HEK293 (cell line): ENCODE measurements around the gene TRIP10.

Experiments used
- CTCF ChIA-PET: fragments of 350-600 bp; formaldehyde crosslinking; extraction: SDS; loops from one replicate; lab custom pipeline; 2021; ENCODE audit warnings: antibody characterized with exemption; lab: Yijun Ruan, JAX
- POLR2A ChIA-PET: fragments of 300-600 bp; formaldehyde crosslinking; extraction: SDS; loops from one replicate; lab custom pipeline; 2020; ENCODE audit warnings: antibody characterized with exemption, inconsistent platforms; lab: Yijun Ruan, JAX
- H3K27ac ChIP-seq: fragments of 200-500 bp; sonication (Bioruptor generic); 2 replicates; pipeline ENCODE4 v1.5.1; 2014; ENCODE audit warnings: low read depth, low read length, control low read depth, inconsistent platforms; ENCODE audit errors: extremely low read depth
- H3K36me3 ChIP-seq, 2 experiments: fragments of 200-500 bp in 1 of 2; sonication (Bioruptor generic) in 1 of 2; 1 replicate in 1 of 2; 2 replicates in 1 of 2; pipeline ENCODE4 v1.5.1; 2014 to 2017; ENCODE audit warnings: inconsistent platforms in 2 of 2, low read length in 2 of 2; ENCODE audit not compliant: control insufficient read depth in 2 of 2, insufficient read depth in 1 of 2
- H3K4me1 ChIP-seq: fragments of 200-500 bp; sonication (Bioruptor generic); 2 replicates; pipeline ENCODE4 v1.5.1; 2014; ENCODE audit warnings: mild to moderate bottlenecking, low read length, inconsistent platforms; ENCODE audit not compliant: control insufficient read depth, insufficient read depth
- H3K4me3 ChIP-seq: 2 replicates; pipeline ENCODE4 v1.5.1; 2011; ENCODE audit warnings: low read depth, mild to moderate bottlenecking, control low read depth, low read length, moderate library complexity
- H3K9me3 ChIP-seq: fragments of 200-500 bp; sonication (Bioruptor generic); 2 replicates; pipeline ENCODE4 v1.5.1; 2014; ENCODE audit warnings: low read depth, low read length, inconsistent platforms; ENCODE audit not compliant: control insufficient read depth, insufficient read depth
- BCL11A ChIP-seq: fragments of 450-650 bp; formaldehyde crosslinking; IDR thresholded peaks from 2 replicates; pipeline ENCODE4 v1.5.1; 2016; ENCODE audit warnings: low read depth, missing biosample characterization, missing genetic modification characterization
- SALL2 ChIP-seq: fragments of 450-650 bp; formaldehyde crosslinking; IDR thresholded peaks from 2 replicates; pipeline ENCODE4 v1.5.0; 2017; ENCODE audit warnings: missing biosample characterization, mild to moderate bottlenecking, missing genetic modification characterization, borderline replicate concordance
- ZBTB21 ChIP-seq: fragments of 450-650 bp; formaldehyde crosslinking; IDR thresholded peaks from 2 replicates; pipeline ENCODE4 v1.5.1; 2017; ENCODE audit warnings: missing biosample characterization, missing genetic modification characterization
- ZBTB48 ChIP-seq: fragments of 450-650 bp; formaldehyde crosslinking; IDR thresholded peaks from 2 replicates; pipeline ENCODE4 v1.5.1; 2016; ENCODE audit warnings: missing biosample characterization, missing genetic modification characterization
- ZFHX2 ChIP-seq: fragments of 450-650 bp; formaldehyde crosslinking; conservative IDR thresholded peaks from 2 replicates; pipeline ENCODE4 v1.5.1; 2016; ENCODE audit warnings: missing biosample characterization, missing genetic modification characterization
- ZFP69B ChIP-seq: fragments of 450-650 bp; formaldehyde crosslinking; IDR thresholded peaks from 2 replicates; pipeline ENCODE4 v1.5.1; 2016; ENCODE audit warnings: missing biosample characterization, missing genetic modification characterization
- ZNF174 ChIP-seq: fragments of 450-650 bp; formaldehyde crosslinking; IDR thresholded peaks from 2 replicates; pipeline ENCODE4 v1.5.0; 2017; ENCODE audit warnings: missing biosample characterization, mild to moderate bottlenecking, missing genetic modification characterization
- ZNF274 ChIP-seq, 2 experiments: fragments of 200-500 bp in 1 of 2; fragments of 450-650 bp in 1 of 2; sonication (Bioruptor generic) in 1 of 2; formaldehyde crosslinking in 1 of 2; IDR thresholded peaks; 2 replicates each; pipeline versions ENCODE4 v1.5.1 to v1.6.1; 2014 to 2016; ENCODE audit warnings: borderline replicate concordance in 1 of 2, inconsistent platforms in 1 of 2, low read length in 1 of 2, missing biosample characterization in 1 of 2, missing genetic modification characterization in 1 of 2
- ZNF366 ChIP-seq: fragments of 450-650 bp; formaldehyde crosslinking; conservative IDR thresholded peaks from 2 replicates; pipeline ENCODE4 v1.5.1; 2016; ENCODE audit warnings: missing biosample characterization, missing genetic modification characterization
- ZNF404 ChIP-seq: fragments of 450-650 bp; formaldehyde crosslinking; IDR thresholded peaks from 2 replicates; pipeline ENCODE4 v1.5.1; 2017; ENCODE audit warnings: missing biosample characterization, missing genetic modification characterization
- ZNF423 ChIP-seq: fragments of 450-650 bp; formaldehyde crosslinking; IDR thresholded peaks from 2 replicates; pipeline ENCODE4 v1.5.1; 2016; ENCODE audit warnings: missing biosample characterization, missing genetic modification characterization
- ZNF658 ChIP-seq: fragments of 450-650 bp; formaldehyde crosslinking; IDR thresholded peaks from 2 replicates; pipeline ENCODE4; 2016; ENCODE audit warnings: missing biosample characterization, missing genetic modification characterization
- ZNF670 ChIP-seq: fragments of 450-650 bp; formaldehyde crosslinking; IDR thresholded peaks from 2 replicates; pipeline ENCODE4 v1.5.1; 2016; ENCODE audit warnings: missing biosample characterization, missing genetic modification characterization, low read depth
- ZXDB ChIP-seq: fragments of 450-650 bp; formaldehyde crosslinking; IDR thresholded peaks from 2 replicates; pipeline ENCODE4 v1.5.1; 2016; ENCODE audit warnings: missing biosample characterization, missing genetic modification characterization
- TF ChIP-seq, protein P1 (sequence below): fragments of 450-650 bp; formaldehyde crosslinking; IDR thresholded peaks from 2 replicates; pipeline ENCODE4 v1.5.1; 2016; ENCODE audit warnings: missing biosample characterization, missing genetic modification characterization
- TF ChIP-seq, protein P2 (sequence below): fragments of 450-650 bp; formaldehyde crosslinking; IDR thresholded peaks from 2 replicates; pipeline ENCODE4 v1.5.1; 2017; ENCODE audit warnings: missing biosample characterization, missing genetic modification characterization
- TF ChIP-seq, protein P3 (sequence below): fragments of 450-650 bp; formaldehyde crosslinking; IDR thresholded peaks from 2 replicates; pipeline ENCODE4 v1.5.1; 2016; ENCODE audit warnings: missing biosample characterization, missing genetic modification characterization
- TF ChIP-seq, protein P4 (sequence below): fragments of 450-650 bp; formaldehyde crosslinking; IDR thresholded peaks from 2 replicates; pipeline ENCODE4 v1.5.1; 2016; ENCODE audit warnings: missing biosample characterization, missing genetic modification characterization
- TF ChIP-seq, protein P5 (sequence below): fragments of 450-650 bp; formaldehyde crosslinking; IDR thresholded peaks from 2 replicates; pipeline ENCODE4 v1.5.1; 2016; ENCODE audit warnings: missing biosample characterization, missing genetic modification characterization
- TF ChIP-seq, protein P6 (sequence below): fragments of 450-650 bp; formaldehyde crosslinking; IDR thresholded peaks from 2 replicates; pipeline ENCODE4 v1.5.1; 2016; ENCODE audit warnings: missing biosample characterization, missing genetic modification characterization

Gene TRIP10

DNA sequence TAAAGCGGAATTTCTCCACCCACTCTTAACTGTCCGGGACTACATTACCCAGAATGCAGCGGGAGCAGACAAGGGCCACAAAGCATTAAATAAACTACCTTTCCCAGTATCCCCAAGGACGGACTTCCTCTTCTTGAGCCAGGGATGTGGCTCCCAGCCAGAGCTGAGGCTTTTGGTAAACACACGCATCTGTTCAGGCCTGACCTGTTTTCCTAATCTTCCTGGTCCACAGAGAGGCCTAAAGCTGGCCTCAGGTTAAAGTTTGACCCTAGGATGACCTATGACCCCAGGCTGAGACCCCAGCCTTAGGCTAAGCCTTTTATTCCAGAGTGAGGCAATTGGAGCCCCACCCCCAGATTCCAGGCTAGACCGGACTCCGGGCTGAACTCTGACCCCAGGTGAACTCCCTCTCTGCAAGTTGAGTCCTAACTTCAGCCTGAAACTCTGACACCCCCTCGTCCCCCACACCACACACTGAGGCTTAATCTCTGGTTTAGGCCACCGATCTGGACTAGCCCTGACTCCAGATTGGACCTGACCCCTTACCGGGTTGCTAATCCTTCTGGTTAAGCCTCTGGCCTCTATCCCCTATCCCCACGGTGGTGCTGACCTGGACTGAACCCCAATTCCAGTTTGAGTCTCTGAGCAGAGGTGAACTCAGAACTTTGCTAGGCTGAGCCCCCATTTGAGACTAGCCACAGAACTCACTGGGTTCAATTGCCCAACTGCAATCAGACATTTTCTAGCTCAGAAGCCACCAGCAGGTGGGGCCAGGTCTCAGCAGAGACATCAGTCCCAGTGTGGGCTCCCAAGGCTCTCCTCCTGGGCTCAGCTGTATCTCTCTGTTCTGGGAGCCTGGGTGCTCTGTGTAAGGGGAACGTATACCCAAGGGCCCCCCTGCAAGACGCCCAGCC, 1.4 kb upstream of the TRIP10 start (continued):
- TF ChIP-seq, protein P1, sequence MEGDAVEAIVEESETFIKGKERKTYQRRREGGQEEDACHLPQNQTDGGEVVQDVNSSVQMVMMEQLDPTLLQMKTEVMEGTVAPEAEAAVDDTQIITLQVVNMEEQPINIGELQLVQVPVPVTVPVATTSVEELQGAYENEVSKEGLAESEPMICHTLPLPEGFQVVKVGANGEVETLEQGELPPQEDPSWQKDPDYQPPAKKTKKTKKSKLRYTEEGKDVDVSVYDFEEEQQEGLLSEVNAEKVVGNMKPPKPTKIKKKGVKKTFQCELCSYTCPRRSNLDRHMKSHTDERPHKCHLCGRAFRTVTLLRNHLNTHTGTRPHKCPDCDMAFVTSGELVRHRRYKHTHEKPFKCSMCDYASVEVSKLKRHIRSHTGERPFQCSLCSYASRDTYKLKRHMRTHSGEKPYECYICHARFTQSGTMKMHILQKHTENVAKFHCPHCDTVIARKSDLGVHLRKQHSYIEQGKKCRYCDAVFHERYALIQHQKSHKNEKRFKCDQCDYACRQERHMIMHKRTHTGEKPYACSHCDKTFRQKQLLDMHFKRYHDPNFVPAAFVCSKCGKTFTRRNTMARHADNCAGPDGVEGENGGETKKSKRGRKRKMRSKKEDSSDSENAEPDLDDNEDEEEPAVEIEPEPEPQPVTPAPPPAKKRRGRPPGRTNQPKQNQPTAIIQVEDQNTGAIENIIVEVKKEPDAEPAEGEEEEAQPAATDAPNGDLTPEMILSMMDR (tag by site-specific recombination), result peak; percentile 84
- TF ChIP-seq, protein P2, sequence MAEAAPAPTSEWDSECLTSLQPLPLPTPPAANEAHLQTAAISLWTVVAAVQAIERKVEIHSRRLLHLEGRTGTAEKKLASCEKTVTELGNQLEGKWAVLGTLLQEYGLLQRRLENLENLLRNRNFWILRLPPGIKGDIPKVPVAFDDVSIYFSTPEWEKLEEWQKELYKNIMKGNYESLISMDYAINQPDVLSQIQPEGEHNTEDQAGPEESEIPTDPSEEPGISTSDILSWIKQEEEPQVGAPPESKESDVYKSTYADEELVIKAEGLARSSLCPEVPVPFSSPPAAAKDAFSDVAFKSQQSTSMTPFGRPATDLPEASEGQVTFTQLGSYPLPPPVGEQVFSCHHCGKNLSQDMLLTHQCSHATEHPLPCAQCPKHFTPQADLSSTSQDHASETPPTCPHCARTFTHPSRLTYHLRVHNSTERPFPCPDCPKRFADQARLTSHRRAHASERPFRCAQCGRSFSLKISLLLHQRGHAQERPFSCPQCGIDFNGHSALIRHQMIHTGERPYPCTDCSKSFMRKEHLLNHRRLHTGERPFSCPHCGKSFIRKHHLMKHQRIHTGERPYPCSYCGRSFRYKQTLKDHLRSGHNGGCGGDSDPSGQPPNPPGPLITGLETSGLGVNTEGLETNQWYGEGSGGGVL (tag by site-specific recombination), result no peak
- TF ChIP-seq ZNF658 (tag by site-specific recombination) (no peak), ZNF404 (tag by site-specific recombination) (no peak), ZNF670 (tag by site-specific recombination) (no peak), ZFHX2 (tag by site-specific recombination) (peak; percentile 59; the same call in 1 of the 2 replicates), ZNF423 (tag by site-specific recombination) (peak; percentile 38; the same call in 1 of the 2 replicates), ZBTB21 (tag by site-specific recombination) (peak; percentile 9; the same call in 1 of the 2 replicates), ZNF274 (IDR thresholded peaks at IDR 0.05; ENCODE audit: low read length) (no peak), ZNF274 (tag by site-specific recombination; IDR thresholded peaks at IDR 0.05; ENCODE audit: borderline replicate concordance) (no peak), SALL2 (no peak)

DNA sequence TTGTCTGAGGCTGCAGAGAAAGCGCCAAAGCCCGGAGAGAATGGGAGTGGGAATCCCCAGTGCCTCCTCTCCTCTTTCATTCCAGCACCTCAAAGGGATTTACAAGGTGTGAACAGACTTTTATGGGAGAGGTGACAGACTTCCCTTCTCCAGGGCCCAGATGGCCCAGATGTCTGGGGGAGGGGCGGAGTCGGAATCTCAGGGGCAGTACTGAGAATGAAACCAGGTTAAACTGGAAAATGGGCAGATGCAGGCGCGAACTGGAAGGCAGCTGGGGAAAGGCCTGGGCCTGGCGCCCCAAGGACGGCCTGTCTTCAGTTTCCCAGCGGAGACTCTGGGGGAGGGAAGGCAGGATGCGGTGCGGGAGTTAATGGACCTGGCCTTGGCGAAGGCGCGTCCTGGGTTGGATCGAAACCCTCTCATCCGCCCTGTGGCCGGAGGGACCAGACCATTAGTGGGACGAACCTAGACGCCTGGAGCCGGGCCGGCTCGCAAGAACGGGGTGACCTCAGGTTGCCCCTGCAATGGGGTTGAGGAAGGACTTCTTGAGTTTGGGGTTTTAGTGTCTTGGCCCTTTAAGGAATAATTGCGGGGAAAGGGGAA, 592 bp upstream of the TRIP10 start:
- H3K4me1 ChIP-seq, result peaks cover 20% of the 10 kb centered on the region
- H3K4me3 ChIP-seq, result peak overlapping the region; percentile 29
- peaks cover 0 to 11% of the 10 kb centered on the region in 2 experiments; a peak in 2 of 3 replicates for H3K36me3 ChIP-seq
- peak overlapping the region; percentile 11; the same call in 1 of the 2 replicates for H3K27ac ChIP-seq
- POLR2A ChIA-PET, result interaction anchor here (0.7 to 1.6 kb wide), 4 partner anchors 23 to 129 kb away, joined by 3 to 6 read pairs (median 4); partner anchors contain the start of gene SH2D3A
- CTCF ChIA-PET, result interaction anchor here (0.6 to 4.8 kb wide), 9 partner anchors 8 to 327 kb away, joined by 3 to 49 read pairs (median 6); partner anchors contain the start of gene SH2D3A
- no peaks in the 10 kb centered on the region for H3K9me3 ChIP-seq
- TF ChIP-seq ZNF174 (tag by site-specific recombination), result no peak
- TF ChIP-seq ZNF366 (tag by site-specific recombination), result peak; percentile 64; the same call in 1 of the 2 replicates
- 0 out of 2 replicates have a peak, but pooled peaks have one; percentile 10 for TF ChIP-seq ZBTB48 (tag by site-specific recombination)
- TF ChIP-seq, protein P3, sequence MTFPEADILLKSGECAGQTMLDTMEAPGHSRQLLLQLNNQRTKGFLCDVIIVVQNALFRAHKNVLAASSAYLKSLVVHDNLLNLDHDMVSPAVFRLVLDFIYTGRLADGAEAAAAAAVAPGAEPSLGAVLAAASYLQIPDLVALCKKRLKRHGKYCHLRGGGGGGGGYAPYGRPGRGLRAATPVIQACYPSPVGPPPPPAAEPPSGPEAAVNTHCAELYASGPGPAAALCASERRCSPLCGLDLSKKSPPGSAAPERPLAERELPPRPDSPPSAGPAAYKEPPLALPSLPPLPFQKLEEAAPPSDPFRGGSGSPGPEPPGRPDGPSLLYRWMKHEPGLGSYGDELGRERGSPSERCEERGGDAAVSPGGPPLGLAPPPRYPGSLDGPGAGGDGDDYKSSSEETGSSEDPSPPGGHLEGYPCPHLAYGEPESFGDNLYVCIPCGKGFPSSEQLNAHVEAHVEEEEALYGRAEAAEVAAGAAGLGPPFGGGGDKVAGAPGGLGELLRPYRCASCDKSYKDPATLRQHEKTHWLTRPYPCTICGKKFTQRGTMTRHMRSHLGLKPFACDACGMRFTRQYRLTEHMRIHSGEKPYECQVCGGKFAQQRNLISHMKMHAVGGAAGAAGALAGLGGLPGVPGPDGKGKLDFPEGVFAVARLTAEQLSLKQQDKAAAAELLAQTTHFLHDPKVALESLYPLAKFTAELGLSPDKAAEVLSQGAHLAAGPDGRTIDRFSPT, result 0 out of 2 replicates have a peak, but pooled peaks have one; percentile 14
- TF ChIP-seq, protein P4, sequence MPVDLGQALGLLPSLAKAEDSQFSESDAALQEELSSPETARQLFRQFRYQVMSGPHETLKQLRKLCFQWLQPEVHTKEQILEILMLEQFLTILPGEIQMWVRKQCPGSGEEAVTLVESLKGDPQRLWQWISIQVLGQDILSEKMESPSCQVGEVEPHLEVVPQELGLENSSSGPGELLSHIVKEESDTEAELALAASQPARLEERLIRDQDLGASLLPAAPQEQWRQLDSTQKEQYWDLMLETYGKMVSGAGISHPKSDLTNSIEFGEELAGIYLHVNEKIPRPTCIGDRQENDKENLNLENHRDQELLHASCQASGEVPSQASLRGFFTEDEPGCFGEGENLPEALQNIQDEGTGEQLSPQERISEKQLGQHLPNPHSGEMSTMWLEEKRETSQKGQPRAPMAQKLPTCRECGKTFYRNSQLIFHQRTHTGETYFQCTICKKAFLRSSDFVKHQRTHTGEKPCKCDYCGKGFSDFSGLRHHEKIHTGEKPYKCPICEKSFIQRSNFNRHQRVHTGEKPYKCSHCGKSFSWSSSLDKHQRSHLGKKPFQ (tag by site-specific recombination), result peak; percentile 99
- TF ChIP-seq, protein P5, sequence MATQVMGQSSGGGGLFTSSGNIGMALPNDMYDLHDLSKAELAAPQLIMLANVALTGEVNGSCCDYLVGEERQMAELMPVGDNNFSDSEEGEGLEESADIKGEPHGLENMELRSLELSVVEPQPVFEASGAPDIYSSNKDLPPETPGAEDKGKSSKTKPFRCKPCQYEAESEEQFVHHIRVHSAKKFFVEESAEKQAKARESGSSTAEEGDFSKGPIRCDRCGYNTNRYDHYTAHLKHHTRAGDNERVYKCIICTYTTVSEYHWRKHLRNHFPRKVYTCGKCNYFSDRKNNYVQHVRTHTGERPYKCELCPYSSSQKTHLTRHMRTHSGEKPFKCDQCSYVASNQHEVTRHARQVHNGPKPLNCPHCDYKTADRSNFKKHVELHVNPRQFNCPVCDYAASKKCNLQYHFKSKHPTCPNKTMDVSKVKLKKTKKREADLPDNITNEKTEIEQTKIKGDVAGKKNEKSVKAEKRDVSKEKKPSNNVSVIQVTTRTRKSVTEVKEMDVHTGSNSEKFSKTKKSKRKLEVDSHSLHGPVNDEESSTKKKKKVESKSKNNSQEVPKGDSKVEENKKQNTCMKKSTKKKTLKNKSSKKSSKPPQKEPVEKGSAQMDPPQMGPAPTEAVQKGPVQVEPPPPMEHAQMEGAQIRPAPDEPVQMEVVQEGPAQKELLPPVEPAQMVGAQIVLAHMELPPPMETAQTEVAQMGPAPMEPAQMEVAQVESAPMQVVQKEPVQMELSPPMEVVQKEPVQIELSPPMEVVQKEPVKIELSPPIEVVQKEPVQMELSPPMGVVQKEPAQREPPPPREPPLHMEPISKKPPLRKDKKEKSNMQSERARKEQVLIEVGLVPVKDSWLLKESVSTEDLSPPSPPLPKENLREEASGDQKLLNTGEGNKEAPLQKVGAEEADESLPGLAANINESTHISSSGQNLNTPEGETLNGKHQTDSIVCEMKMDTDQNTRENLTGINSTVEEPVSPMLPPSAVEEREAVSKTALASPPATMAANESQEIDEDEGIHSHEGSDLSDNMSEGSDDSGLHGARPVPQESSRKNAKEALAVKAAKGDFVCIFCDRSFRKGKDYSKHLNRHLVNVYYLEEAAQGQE, result no peak; the same call in 1 of the 2 replicates
- 0 out of 2 replicates have a peak, but pooled peaks have one; percentile 42 for TF ChIP-seq ZXDB (tag by site-specific recombination)
- peak; percentile 56; the same call in 1 of the 2 replicates for TF ChIP-seq ZFP69B
- TF ChIP-seq BCL11A (tag by site-specific recombination), result peak; percentile 25; the same call in 1 of the 2 replicates
- TF ChIP-seq, protein P6, sequence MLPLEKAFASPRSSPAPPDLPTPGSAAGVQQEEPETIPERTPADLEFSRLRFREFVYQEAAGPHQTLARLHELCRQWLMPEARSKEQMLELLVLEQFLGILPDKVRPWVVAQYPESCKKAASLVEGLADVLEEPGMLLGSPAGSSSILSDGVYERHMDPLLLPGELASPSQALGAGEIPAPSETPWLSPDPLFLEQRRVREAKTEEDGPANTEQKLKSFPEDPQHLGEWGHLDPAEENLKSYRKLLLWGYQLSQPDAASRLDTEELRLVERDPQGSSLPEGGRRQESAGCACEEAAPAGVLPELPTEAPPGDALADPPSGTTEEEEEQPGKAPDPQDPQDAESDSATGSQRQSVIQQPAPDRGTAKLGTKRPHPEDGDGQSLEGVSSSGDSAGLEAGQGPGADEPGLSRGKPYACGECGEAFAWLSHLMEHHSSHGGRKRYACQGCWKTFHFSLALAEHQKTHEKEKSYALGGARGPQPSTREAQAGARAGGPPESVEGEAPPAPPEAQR, result 0 out of 2 replicates have a peak, but pooled peaks have one; percentile 51
